SK-N-SH (cell line): ENCODE data around the gene BNIP5. TPM values are rescaled to one million over a fixed set of nuclear protein-coding genes. Genes with fewer than 3 reads are reported as not detected.

ENCODE experiments used
- CTCF ChIA-PET: fragments of 300-600, 350-600 bp; formaldehyde crosslinking; extraction: SDS; loops from one replicate; lab custom pipeline; 2021; lab: Yijun Ruan, JAX
- POLR2A ChIA-PET: fragments of 350-600 bp; sonication (Branson Sonifier 250); formaldehyde crosslinking; extraction: SDS; loops from one replicate; lab custom pipeline; 2020; ENCODE audit warnings: antibody characterized with exemption, inconsistent platforms; lab: Yijun Ruan, JAX
- DNase-seq: peaks from one replicate; pipeline ENCODE4 v3.0.0; 2012
- H2AFZ ChIP-seq: fragments of 200-600 bp; sonication (generic); 2 replicates; pipeline ENCODE4 v1.8.1; 2016; ENCODE audit warnings: antibody characterized with exemption, mild to moderate bottlenecking, low read depth
- H3F3A ChIP-seq: fragments of 200-600 bp; sonication (generic); replicated peaks from 2 replicates; pipeline ENCODE3; 2016; ENCODE audit warnings: antibody characterized with exemption, mild to moderate bottlenecking; ENCODE audit not compliant: insufficient read depth
- H3K27ac ChIP-seq, 2 experiments: fragments of 200-500 bp in 1 of 2; fragments of 200-600 bp in 1 of 2; sonication (Bioruptor generic) in 1 of 2; sonication (generic), shearing (Covaris generic) in 1 of 2; 2 replicates each; pipeline versions ENCODE4 v1.5.1 to v1.6.1; 2014 to 2016; ENCODE audit warnings: low read depth in 2 of 2, inconsistent platforms in 1 of 2, low read length in 1 of 2, mild to moderate bottlenecking in 1 of 2, mixed read lengths in 1 of 2
- H3K27me3 ChIP-seq: fragments of 200-600 bp; sonication (generic), shearing (Covaris generic); 2 replicates; pipeline ENCODE4 v1.6.1; 2016; ENCODE audit warnings: mixed run types; ENCODE audit not compliant: insufficient read depth
- H3K36me3 ChIP-seq, 2 experiments: fragments of 200-500 bp in 1 of 2; fragments of 200-600 bp in 1 of 2; sonication (Bioruptor generic) in 1 of 2; sonication (generic) in 1 of 2; replicated peaks in 1 of 2; 2 replicates each; pipeline versions ENCODE3 to v1.5.1; 2014 to 2016; ENCODE audit warnings: low read length in 1 of 2, mild to moderate bottlenecking in 1 of 2; ENCODE audit not compliant: insufficient read depth in 2 of 2, control insufficient read depth in 1 of 2
- H3K4me1 ChIP-seq, 2 experiments: fragments of 200-500 bp in 1 of 2; fragments of 200-600 bp in 1 of 2; sonication (Bioruptor generic) in 1 of 2; sonication (generic), shearing (Covaris generic) in 1 of 2; 2 replicates each; pipeline versions ENCODE4 v1.5.1 to v1.6.1; 2014 to 2016; ENCODE audit warnings: low read depth in 1 of 2, low read length in 1 of 2, mixed run types in 1 of 2; ENCODE audit not compliant: insufficient read depth in 2 of 2, control insufficient read depth in 1 of 2
- H3K4me2 ChIP-seq: fragments of 200-600 bp; sonication (generic), shearing (Covaris generic); 2 replicates; pipeline ENCODE4 v1.6.1; 2017; ENCODE audit warnings: mixed run types
- H3K4me3 ChIP-seq, 2 experiments: fragments of 200-500 bp in 1 of 2; fragments of 200-600 bp in 1 of 2; sonication (Bioruptor generic) in 1 of 2; sonication (generic), shearing (Covaris generic) in 1 of 2; 2 replicates each; pipeline versions ENCODE4 v1.5.1 to v1.8.1; 2014 to 2016; ENCODE audit warnings: low read depth in 2 of 2, inconsistent platforms in 1 of 2, low read length in 1 of 2, mild to moderate bottlenecking in 1 of 2, mixed read lengths in 1 of 2, moderate library complexity in 1 of 2
- H3K79me2 ChIP-seq: fragments of 200-600 bp; sonication (generic); 2 replicates; pipeline ENCODE4 v1.8.1; 2017; ENCODE audit warnings: mild to moderate bottlenecking; ENCODE audit not compliant: insufficient read depth
- H3K9ac ChIP-seq: fragments of 200-600 bp; sonication (generic); 2 replicates; pipeline ENCODE4 v1.6.1; 2017; ENCODE audit warnings: mixed run types
- H3K9me2 ChIP-seq: fragments of 200-600 bp; sonication (generic); 2 replicates; pipeline ENCODE4 v1.6.1; 2017; ENCODE audit warnings: mixed run types
- H3K9me3 ChIP-seq: fragments of 200-600 bp; sonication (generic); 2 replicates; pipeline ENCODE4 v1.6.1; 2017; ENCODE audit warnings: mixed run types, mild to moderate bottlenecking, moderate library complexity
- H4K20me1 ChIP-seq: fragments of 200-600 bp; sonication (generic); 2 replicates; pipeline ENCODE4 v1.6.1; 2017; ENCODE audit warnings: mild to moderate bottlenecking, mixed run types; ENCODE audit not compliant: insufficient read depth
- EP300 ChIP-seq, 2 experiments: IDR thresholded peaks; 2 replicates each; pipeline versions ENCODE4 v1.4.0 to v1.6.1; 2012; ENCODE audit warnings: borderline replicate concordance in 1 of 2, low read depth in 1 of 2, low read length in 1 of 2
- EZH2phosphoT487 ChIP-seq: fragments of 200-600 bp; sonication (generic); IDR thresholded peaks from 2 replicates; pipeline ENCODE4 v1.6.1; 2017; ENCODE audit warnings: low read depth, mixed run types, mild to moderate bottlenecking, antibody characterized with exemption, moderate library complexity, borderline replicate concordance
- FOSL2 ChIP-seq: IDR thresholded peaks from 2 replicates; pipeline ENCODE4 v1.4.0; 2012; ENCODE audit warnings: low read depth, mild to moderate bottlenecking, moderate library complexity, borderline replicate concordance
- FOXJ3 ChIP-seq: sonication (generic); formaldehyde crosslinking; IDR thresholded peaks from 2 replicates; pipeline ENCODE4 v1.5.1; 2020; ENCODE audit warnings: mild to moderate bottlenecking, missing genetic modification reagents
- JUND ChIP-seq: IDR thresholded peaks from 2 replicates; pipeline ENCODE4 v1.4.0; 2012
- MAX ChIP-seq: IDR thresholded peaks from 2 replicates; pipeline ENCODE4 v1.4.0; 2012; ENCODE audit warnings: low read depth
- MEF2A ChIP-seq: IDR thresholded peaks from 2 replicates; pipeline ENCODE4 v1.4.0; 2012; ENCODE audit warnings: low read depth, borderline replicate concordance
- NFIC ChIP-seq: IDR thresholded peaks from 2 replicates; pipeline ENCODE4 v1.4.0; 2012; ENCODE audit warnings: borderline replicate concordance
- NRF1 ChIP-seq: IDR thresholded peaks from 2 replicates; pipeline ENCODE4 v1.6.1; 2012; ENCODE audit warnings: low read depth, mild to moderate bottlenecking, low read length
- PBX3 ChIP-seq: IDR thresholded peaks from 2 replicates; pipeline ENCODE4; 2012
- REST ChIP-seq: IDR thresholded peaks from 2 replicates; pipeline ENCODE4 v1.6.1; 2012; ENCODE audit warnings: mild to moderate bottlenecking, low read depth, low read length, moderate library complexity
- RFX5 ChIP-seq: IDR thresholded peaks from 2 replicates; pipeline ENCODE4 v1.6.1; 2012; ENCODE audit warnings: mild to moderate bottlenecking, improper control_type of control experiment, low read length
- RXRA ChIP-seq: IDR thresholded peaks from 2 replicates; pipeline ENCODE4 v1.4.0; 2012; ENCODE audit warnings: low read depth, mild to moderate bottlenecking, borderline replicate concordance
- TAF1 ChIP-seq: IDR thresholded peaks from 2 replicates; pipeline ENCODE4 v1.6.1; 2012; ENCODE audit warnings: low read depth, mild to moderate bottlenecking, low read length, moderate library complexity, borderline replicate concordance
- TEAD4 ChIP-seq: IDR thresholded peaks from 2 replicates; pipeline ENCODE4 v1.4.0; 2012; ENCODE audit warnings: mild to moderate bottlenecking, borderline replicate concordance; ENCODE audit not compliant: insufficient read depth
- USF2 ChIP-seq: fragments of 150-350 bp; IDR thresholded peaks from 2 replicates; pipeline ENCODE4 v1.6.1; 2017; ENCODE audit warnings: antibody characterized with exemption, low read length, low read depth, borderline replicate concordance
- YY1 ChIP-seq: IDR thresholded peaks from 2 replicates; pipeline ENCODE4 v1.4.0; 2012; ENCODE audit warnings: low read depth, mild to moderate bottlenecking
- whole genome bisulfite sequencing: methylation state at CpG from one replicate; pipeline ENCODE4 v1.1.6; 2017; ENCODE audit warnings: low lambda C conversion rate; 5-methylcytosine and 5-hydroxymethylcytosine counted together
- polyA plus RNA-seq, 3 experiments: library from polyadenylated mRNA; depleted of rRNA; stranded (reverse); fragments of >200 nt; gene quantifications; 2 replicates each; pipeline ENCODE4 v1.2.3, GENCODE V29; 2012

BNIP5 gene
- polyA plus RNA-seq, 1 of the 3 experiments (the other 2 are of a cell fraction) = not detected

GRCh38 chr6:36289281-36289878, 47.3 kb downstream of the BNIP5 start:
- ChIA-PET CTCF (interaction anchor here (0.9 to 12.8 kb wide), 4 partner anchors 14 to 52 kb away, joined by 3 to 161 read pairs (median 6); no protein-coding TSS in a partner anchor), POLR2A (no interaction called here)
- Histone ChIP-seq H2AFZ (no peak overlapping the region), H3K27me3 (peaks cover 14% of the 10 kb centered on the region), H3K36me3 (no peaks in the 10 kb centered on the region), H3F3A (no peaks in the 10 kb centered on the region), H3K4me2 (no peak overlapping the region), H3K79me2 (no peaks in the 10 kb centered on the region), H3K9me2 (no peaks in the 10 kb centered on the region), H3K9ac (no peak overlapping the region), H3K9me3 (no peaks in the 10 kb centered on the region), H4K20me1 (no peaks in the 10 kb centered on the region), H3K4me3 (no peak overlapping the region), H3K27ac (no peak overlapping the region), H3K4me1 (peaks cover 0 to 9% of the 10 kb centered on the region in 2 experiments; a peak in 1 of 4 replicates)
- no peak for DNase-seq
- WGBS = 70% methylated on average over 6 of the region's 7 CpGs
- TF ChIP-seq TAF1 (no peak), MAX (no peak), NFIC (no peak), JUND (no peak), FOSL2 (no peak), MEF2A (no peak), NRF1 (no peak), TEAD4 (no peak), RXRA (no peak), EZH2phosphoT487 (no peak), EP300 (IDR thresholded peaks at IDR 0.05; ENCODE audit: borderline replicate concordance in 1 of 2, low read depth in 1 of 2, low read length in 1 of 2) (no peak), YY1 (no peak), FOXJ3 (CRISPR knock-in tag) (no peak), USF2 (no peak), REST (no peak), RFX5 (no peak), PBX3 (no peak)
